CD14-positive monocyte (primary cell): ENCODE measurements around the gene YAE1. TPM values are rescaled to one million over a fixed set of nuclear protein-coding genes. Genes with fewer than 3 reads are reported as not detected.

Experiments
- DNase-seq, 3 donors: peaks; one replicate each; pipeline ENCODE4 v3.0.0-alpha.2; 2011 to 2022
- H2AFZ ChIP-seq: 2 replicates; pipeline ENCODE4 v1.6.0; 2012; ENCODE audit warnings: mild to moderate bottlenecking, low read depth, low read length, inconsistent platforms; ENCODE audit not compliant: insufficient read depth, poor library complexity, severe bottlenecking
- H3K27ac ChIP-seq, 2 donors: 1 replicate in 1 of 2; 2 replicates in 1 of 2; pipeline ENCODE4 v1.5.1; 2012 to 2013; ENCODE audit warnings: low read length in 2 of 2, control low read depth in 1 of 2, inconsistent platforms in 1 of 2, low read depth in 1 of 2, mild to moderate bottlenecking in 1 of 2
- H3K27me3 ChIP-seq, 2 donors: one replicate each; pipeline versions ENCODE4 v1.6.0 to v1.6.1; 2011 to 2013; ENCODE audit warnings: low read length in 2 of 2; ENCODE audit not compliant: control insufficient read depth in 2 of 2, insufficient read depth in 2 of 2
- H3K36me3 ChIP-seq, 2 donors: replicated peaks in 1 of 2; 1 replicate in 1 of 2; 2 replicates in 1 of 2; pipeline versions ENCODE4 v1.5.1 to v1.6.1; 2012 to 2013; ENCODE audit warnings: low read length in 2 of 2, control low read depth in 1 of 2, inconsistent platforms in 1 of 2, mild to moderate bottlenecking in 1 of 2; ENCODE audit not compliant: insufficient read depth in 2 of 2, control insufficient read depth in 1 of 2
- H3K4me1 ChIP-seq, 2 donors: 1 replicate in 1 of 2; 2 replicates in 1 of 2; pipeline versions ENCODE4 v1.5.1 to v1.6.1; 2012 to 2013; ENCODE audit warnings: low read length in 2 of 2, control low read depth in 1 of 2, inconsistent platforms in 1 of 2, mild to moderate bottlenecking in 1 of 2, moderate library complexity in 1 of 2; ENCODE audit not compliant: insufficient read depth in 2 of 2, control insufficient read depth in 1 of 2
- H3K4me2 ChIP-seq: replicated peaks from 2 replicates; pipeline ENCODE3; 2012; ENCODE audit warnings: low read length, moderate library complexity, mild to moderate bottlenecking; ENCODE audit not compliant: poor library complexity, severe bottlenecking; ENCODE audit errors: extremely low read depth
- H3K4me3 ChIP-seq, 3 experiments: fragments of 200-600 bp in 1 of 3; sonication (generic) in 1 of 3; replicated peaks in 1 of 3; 1 replicate in 2 of 3; 2 replicates in 1 of 3; pipeline ENCODE4 v1.5.1; 2011 to 2013; ENCODE audit warnings: low read length in 3 of 3, mild to moderate bottlenecking in 3 of 3, control low read depth in 2 of 3, low read depth in 2 of 3, inconsistent platforms in 1 of 3, moderate library complexity in 1 of 3
- H3K79me2 ChIP-seq: 2 replicates; pipeline ENCODE4 v1.6.0; 2012; ENCODE audit warnings: mild to moderate bottlenecking, control low read depth, inconsistent platforms, low read length, moderate library complexity; ENCODE audit not compliant: insufficient read depth
- H3K9ac ChIP-seq: 2 replicates; pipeline ENCODE4 v1.6.0; 2017; ENCODE audit warnings: low read length, mild to moderate bottlenecking; ENCODE audit not compliant: insufficient read depth, poor library complexity, severe bottlenecking
- H3K9me3 ChIP-seq, 2 donors: replicated peaks in 1 of 2; 1 replicate in 1 of 2; 2 replicates in 1 of 2; pipeline versions ENCODE4 v1.5.1 to v1.6.1; 2012 to 2013; ENCODE audit warnings: low read length in 2 of 2, control low read depth in 1 of 2; ENCODE audit not compliant: control insufficient read depth in 1 of 2, insufficient read depth in 1 of 2
- H4K20me1 ChIP-seq: 2 replicates; pipeline ENCODE4 v1.6.0; 2012; ENCODE audit warnings: mild to moderate bottlenecking, low read length, control low read depth, moderate library complexity; ENCODE audit not compliant: insufficient read depth
- H3K27ac Mint-ChIP-seq, 7 donors: one replicate each; pipeline ENCODE4 v1.8.0; 2020; ENCODE audit warnings: mild to moderate bottlenecking in 7 of 7, mixed read lengths in 7 of 7, moderate library complexity in 6 of 7, inconsistent platforms in 2 of 7
- H3K27me3 Mint-ChIP-seq, 3 donors: one replicate each; pipeline ENCODE4 v1.8.0; 2021 to 2022; ENCODE audit warnings: low read depth in 3 of 3, mild to moderate bottlenecking in 3 of 3, mixed read lengths in 3 of 3, moderate library complexity in 3 of 3, inconsistent platforms in 1 of 3
- H3K36me3 Mint-ChIP-seq, 2 donors: one replicate each; pipeline ENCODE4 v1.8.0; 2020; ENCODE audit warnings: mixed read lengths in 2 of 2, inconsistent platforms in 1 of 2, mild to moderate bottlenecking in 1 of 2
- H3K4me1 Mint-ChIP-seq: one replicate; pipeline ENCODE4 v1.8.0; 2020; ENCODE audit warnings: mild to moderate bottlenecking, mixed read lengths
- H3K4me3 Mint-ChIP-seq, 2 donors: one replicate each; pipeline ENCODE4 v1.8.0; 2020; ENCODE audit warnings: mild to moderate bottlenecking in 2 of 2, mixed read lengths in 2 of 2, moderate library complexity in 1 of 2
- H3K9me3 Mint-ChIP-seq, 7 donors: one replicate each; pipeline ENCODE4 v1.8.0; 2020 to 2022; ENCODE audit warnings: mixed read lengths in 7 of 7, mild to moderate bottlenecking in 6 of 7, moderate library complexity in 6 of 7, inconsistent platforms in 2 of 7
- WGBS: methylation state at CpG from one replicate; pipeline ENCODE4 v1.1.5; 2013; ENCODE audit warnings: missing lambda C conversion rate; ENCODE audit not compliant: insufficient coverage; 5-methylcytosine and 5-hydroxymethylcytosine counted together
- intact Hi-C, 2 donors: fragments of 100-400 bp; cut with micrococcal nuclease; formaldehyde crosslinking; loops; one replicate each; pipeline versions ENCODE4 v1.15.0 to v1.15.1; 2023
- polyA plus RNA-seq, 3 donors: library from polyadenylated mRNA; depleted of rRNA in 1 of 3; unstranded in 2 of 3; stranded (reverse) in 1 of 3; fragments of 300-500 nt in 2 of 3; fragments of >200 nt in 1 of 3; fragmentation: Illumina TruSeq in 2 of 3; gene quantifications; 1 replicate in 2 of 3; 2 replicates in 1 of 3; pipeline ENCODE4 v1.2.3, GENCODE V29; 2012 to 2021
- TF ChIP-seq, protein P1 (sequence below): fragments of 200-600 bp; IDR thresholded peaks from one replicate; pipeline ENCODE4 v1.8.0; 2022; ENCODE audit warnings: antibody characterized with exemption, mild to moderate bottlenecking

The YAE1 gene
- polyA plus RNA-seq, 3 donors, result 1.1 to 3.2 (median 2.7) TPM

- TF ChIP-seq, protein P1, sequence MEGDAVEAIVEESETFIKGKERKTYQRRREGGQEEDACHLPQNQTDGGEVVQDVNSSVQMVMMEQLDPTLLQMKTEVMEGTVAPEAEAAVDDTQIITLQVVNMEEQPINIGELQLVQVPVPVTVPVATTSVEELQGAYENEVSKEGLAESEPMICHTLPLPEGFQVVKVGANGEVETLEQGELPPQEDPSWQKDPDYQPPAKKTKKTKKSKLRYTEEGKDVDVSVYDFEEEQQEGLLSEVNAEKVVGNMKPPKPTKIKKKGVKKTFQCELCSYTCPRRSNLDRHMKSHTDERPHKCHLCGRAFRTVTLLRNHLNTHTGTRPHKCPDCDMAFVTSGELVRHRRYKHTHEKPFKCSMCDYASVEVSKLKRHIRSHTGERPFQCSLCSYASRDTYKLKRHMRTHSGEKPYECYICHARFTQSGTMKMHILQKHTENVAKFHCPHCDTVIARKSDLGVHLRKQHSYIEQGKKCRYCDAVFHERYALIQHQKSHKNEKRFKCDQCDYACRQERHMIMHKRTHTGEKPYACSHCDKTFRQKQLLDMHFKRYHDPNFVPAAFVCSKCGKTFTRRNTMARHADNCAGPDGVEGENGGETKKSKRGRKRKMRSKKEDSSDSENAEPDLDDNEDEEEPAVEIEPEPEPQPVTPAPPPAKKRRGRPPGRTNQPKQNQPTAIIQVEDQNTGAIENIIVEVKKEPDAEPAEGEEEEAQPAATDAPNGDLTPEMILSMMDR, result no peak
- H3K4me3 ChIP-seq, result no peak overlapping the region
- no peaks in the 10 kb centered on the region for H3K9me3 ChIP-seq
- no peak overlapping the region for H3K9ac ChIP-seq
- intact Hi-C loops, result no loop called here
- Mint-ChIP-seq H3K4me3 (no peak overlapping the region), H3K9me3 (peaks cover 0 to 6% (median 2%) of the 10 kb centered on the region in 7 donors), H3K27me3 (peaks cover 0 to 4% (median 3%) of the 10 kb centered on the region in 3 donors), H3K4me1 (no peaks in the 10 kb centered on the region), H3K36me3 (no peaks in the 10 kb centered on the region), H3K27ac (no peak overlapping the region)
- no peaks in the 10 kb centered on the region for H3K27me3 ChIP-seq
- no peak overlapping the region for H2AFZ ChIP-seq
- H4K20me1 ChIP-seq, result no peaks in the 10 kb centered on the region
- no peak overlapping the region for H3K27ac ChIP-seq
- no peaks in the 10 kb centered on the region for H3K36me3 ChIP-seq
- no peaks in the 10 kb centered on the region for H3K4me1 ChIP-seq
- 100% methylated on average over 2 of the region's 3 CpGs for WGBS
- no peak overlapping the region for H3K4me2 ChIP-seq
- no peaks in the 10 kb centered on the region for H3K79me2 ChIP-seq
- no peak for DNase-seq
These were observed 30.5 kb upstream of the YAE1 start for GRCh38 chr7:39535720-39536119.

- Mint-ChIP-seq H3K27ac (no peak overlapping the region), H3K27me3 (peaks cover 0 to 4% (median 1%) of the 10 kb centered on the region in 3 donors), H3K9me3 (peaks cover 0 to 6% (median 2%) of the 10 kb centered on the region in 7 donors), H3K4me3 (no peak overlapping the region), H3K4me1 (no peaks in the 10 kb centered on the region), H3K36me3 (no peaks in the 10 kb centered on the region)
- Histone ChIP-seq H3K4me1 (no peaks in the 10 kb centered on the region), H3K36me3 (no peaks in the 10 kb centered on the region), H3K9me3 (no peaks in the 10 kb centered on the region), H3K27ac (no peak overlapping the region), H4K20me1 (no peaks in the 10 kb centered on the region), H3K27me3 (no peaks in the 10 kb centered on the region), H3K4me2 (no peak overlapping the region), H3K4me3 (no peak overlapping the region), H3K9ac (no peak overlapping the region), H3K79me2 (no peaks in the 10 kb centered on the region), H2AFZ (no peak overlapping the region)
- intact Hi-C loops, result no loop called here
- TF ChIP-seq, protein P1, result no peak
- DNase-seq, result no peak
- no CpG with 5 or more reads among the region's 1 CpG for WGBS
These were observed 29.3 kb upstream of the YAE1 start for GRCh38 chr7:39536951-39537350.
